GM19351 (cell line): ENCODE measurements around the gene UBE2D2.
A peak's percentile ranks its signal among the peaks of the same experiment; 100 is the strongest.
"Not testable (repeated sequence)": the region's sequence is repeated elsewhere in the genome, so short reads cannot be mapped to it uniquely, and the experiment has no call there.

Experiments
- ATAC-seq: cut with Tn5 transposase; IDR thresholded peaks from one replicate; pipeline ENCODE4 v1.9.1; 2021; ENCODE audit warnings: mild to moderate bottlenecking, moderate library complexity; ENCODE audit not compliant: unreplicated experiment

UBE2D2 gene

DNA sequence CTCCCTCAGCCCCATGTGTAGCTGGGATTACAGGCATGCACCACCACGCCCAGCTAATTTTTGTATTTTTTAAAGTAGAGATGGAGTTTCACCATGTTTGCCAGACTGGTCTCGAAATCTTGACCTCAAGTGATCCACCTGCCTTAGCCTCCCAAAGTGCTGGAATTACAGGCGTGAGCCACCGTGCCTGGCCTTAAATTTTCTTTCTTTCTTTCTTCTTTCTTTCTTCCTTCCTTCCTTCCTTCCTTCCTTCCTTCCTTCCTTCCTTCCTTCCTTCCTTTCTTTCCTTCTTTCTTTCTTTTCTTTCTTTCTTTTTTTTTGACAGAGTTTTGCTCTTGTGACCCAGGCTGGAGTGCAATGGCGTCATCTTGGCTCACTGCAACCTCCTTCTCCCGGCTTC is 14.5 kb upstream of the UBE2D2 start:
- ATAC-seq = not testable (repeated sequence)

DNA sequence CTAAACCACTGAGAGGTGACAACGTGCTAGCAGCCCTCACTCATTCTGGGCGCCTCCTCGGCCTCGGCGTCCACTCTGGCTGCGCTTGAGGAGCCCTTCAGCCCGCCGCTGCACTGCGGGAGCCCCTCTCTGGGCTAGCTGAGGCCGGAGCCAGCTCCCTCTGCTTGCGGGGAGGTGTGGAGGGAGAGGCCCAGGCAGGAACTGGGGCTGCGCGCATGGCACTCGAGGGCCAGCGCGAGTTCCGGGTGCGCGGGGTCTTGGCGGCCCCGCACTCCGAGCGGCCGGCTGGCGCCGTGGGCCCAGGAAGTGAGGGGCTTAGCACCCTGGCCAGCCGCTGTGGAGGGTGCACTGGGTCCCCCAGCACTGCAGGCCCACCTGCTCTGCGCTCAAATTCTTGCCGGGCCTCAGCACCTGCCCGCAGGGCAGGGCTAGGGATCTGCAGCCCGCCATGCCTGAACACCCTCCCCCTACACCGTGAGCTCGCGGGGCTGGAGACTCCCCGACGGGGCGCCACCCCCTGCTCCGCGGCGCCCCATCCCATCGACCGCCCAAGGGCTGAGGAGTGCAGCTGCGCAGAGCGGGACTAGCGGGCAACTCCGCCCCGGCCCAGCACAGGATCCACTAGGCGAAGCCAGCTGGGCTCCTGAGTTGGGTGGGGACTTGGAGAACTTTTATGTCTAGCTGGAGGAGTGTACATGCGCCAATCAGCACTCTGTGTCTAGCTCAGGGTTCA is 11.8 kb upstream of the UBE2D2 start:
- no peak for ATAC-seq

DNA sequence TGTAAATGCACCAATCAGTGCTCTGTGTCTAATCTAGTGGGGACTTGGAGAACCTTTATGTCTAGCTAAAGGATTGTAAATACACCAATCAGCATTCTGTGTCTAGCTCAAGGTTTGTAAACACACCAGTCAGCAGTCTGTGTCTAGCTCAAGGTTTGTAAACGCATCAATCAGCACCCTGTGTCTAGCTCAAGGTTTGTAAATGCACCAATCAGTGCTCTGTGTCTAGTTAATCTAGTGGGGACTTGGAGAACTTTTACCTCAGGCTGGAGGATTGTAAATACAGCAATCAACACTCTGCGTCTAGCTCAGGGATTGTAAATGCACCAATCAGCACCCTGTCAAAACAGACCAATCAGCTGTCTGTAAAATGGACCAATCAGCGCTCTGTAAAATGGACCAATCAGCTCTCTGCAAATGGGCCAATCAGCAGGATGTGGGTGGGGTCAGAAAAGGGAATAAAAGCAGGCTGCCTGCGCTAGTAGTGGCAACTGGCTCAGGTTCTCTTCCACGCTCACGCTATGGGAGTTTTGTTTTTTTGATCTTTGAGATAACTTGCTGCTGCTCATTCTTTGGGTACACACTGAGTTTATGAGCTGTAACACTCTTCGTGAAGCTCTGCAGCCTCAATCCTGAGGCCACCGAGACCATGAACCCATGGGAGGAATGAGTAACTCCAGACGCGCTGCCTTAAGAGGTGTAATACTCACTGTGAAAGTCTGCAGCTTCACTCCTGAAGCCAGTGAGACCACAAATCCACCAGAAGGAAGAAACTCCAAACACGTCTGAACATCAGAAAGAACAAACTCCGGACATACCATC is 10.9 kb upstream of the UBE2D2 start:
- ATAC-seq = not testable (repeated sequence)

DNA sequence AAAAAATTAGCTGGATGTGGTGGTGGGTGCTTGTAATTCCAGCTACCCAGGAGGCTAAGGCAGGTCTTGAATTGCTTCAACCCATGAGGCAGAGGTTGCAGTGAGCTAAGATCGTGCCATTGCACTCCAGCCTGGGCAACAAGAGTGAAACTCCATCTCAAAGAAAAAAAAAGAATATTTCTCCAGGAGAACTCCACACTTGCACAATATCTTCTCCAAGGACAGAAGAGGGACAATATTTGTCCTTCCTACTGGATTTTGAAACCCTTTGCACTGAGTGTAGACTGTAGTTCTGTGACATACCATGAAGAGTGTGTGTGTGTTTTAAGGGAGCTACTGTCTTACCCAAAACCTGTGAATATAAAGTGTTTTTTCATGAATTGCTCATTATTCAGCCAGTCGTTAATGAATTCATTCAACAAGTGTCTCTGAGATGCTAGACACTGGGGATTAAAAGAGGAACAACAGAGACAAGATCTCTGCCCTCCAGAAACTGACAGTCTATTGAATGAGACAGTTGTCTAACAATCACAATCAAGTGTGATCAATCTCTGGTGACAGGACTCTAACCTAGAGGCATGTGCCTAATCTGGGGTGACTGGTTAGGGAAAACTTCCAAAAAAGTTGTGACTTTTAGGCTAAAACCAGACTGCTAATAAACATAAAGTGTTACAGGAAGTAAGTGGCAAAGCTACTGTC is 9.8 kb upstream of the UBE2D2 start:
- no peak for ATAC-seq

DNA sequence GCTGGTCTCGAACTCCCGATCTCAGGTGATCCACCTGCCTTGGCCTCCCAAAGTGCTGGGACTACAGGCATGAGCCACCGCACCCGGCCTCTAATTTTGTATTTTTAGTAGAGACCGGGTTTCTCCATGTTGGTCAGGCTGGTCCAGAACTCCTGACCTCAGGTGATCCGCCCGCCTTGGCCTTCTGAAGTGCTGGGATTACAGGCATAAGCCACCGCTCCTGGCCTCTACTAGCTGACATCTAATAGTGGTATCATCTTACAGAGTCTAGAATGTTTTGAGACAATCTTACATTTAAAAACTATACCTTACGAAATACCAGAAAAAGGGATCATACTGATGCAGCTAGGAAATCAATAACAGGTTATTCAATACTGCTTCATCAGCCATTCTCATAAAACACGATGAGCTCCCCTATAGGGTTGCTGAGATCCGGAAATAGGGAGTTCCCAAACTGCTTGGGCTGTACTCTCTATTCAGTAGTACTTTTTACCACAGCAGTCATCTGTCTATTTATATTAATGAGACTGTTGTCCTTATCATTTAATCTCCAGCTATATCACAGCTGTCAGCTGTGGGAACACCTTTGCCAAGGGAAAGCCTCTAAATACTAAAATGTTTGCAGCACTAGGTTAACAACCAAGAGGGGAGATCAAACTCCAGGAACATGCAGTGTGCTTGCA is 8.1 kb upstream of the UBE2D2 start:
- ATAC-seq = no peak

DNA sequence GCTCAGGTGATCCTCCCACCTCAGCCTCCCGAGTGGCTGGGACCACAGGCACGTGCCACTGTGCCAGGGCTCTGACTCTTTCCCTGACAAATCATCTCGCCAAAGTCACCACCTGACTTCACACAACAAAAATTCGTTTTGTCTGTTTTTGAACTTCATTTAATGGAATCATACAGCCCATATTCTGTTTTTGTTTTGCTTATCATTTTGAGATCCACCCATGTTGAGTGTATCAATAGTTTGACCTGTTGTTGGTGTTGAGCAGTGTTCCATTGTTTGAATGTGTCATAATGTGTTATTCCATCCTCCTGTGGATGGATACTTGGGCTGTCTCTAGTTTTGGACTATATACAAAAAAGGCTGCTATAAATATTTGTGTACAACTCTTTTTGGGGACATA is 6.9 kb upstream of the UBE2D2 start:
- ATAC-seq = no peak

DNA sequence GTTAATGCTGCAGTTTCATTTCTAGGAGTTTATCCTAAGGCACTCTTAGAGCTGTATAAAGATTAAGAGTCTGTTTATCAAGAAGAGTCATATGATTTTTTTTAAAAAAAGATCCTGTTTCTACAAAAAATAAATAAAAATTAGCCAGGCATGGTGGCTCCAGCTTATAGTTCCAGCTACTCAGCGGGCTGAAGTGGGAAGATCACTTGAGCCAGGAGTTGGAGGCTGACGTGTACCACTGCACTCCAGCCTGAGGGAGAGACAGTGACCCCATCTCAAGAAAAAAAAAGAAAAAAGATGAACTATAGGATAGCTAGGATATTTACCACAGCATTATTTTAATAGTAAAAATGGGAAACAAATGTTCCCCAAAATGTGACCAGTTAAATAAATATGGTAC is 3.3 kb upstream of the UBE2D2 start:
- no peak for ATAC-seq

DNA sequence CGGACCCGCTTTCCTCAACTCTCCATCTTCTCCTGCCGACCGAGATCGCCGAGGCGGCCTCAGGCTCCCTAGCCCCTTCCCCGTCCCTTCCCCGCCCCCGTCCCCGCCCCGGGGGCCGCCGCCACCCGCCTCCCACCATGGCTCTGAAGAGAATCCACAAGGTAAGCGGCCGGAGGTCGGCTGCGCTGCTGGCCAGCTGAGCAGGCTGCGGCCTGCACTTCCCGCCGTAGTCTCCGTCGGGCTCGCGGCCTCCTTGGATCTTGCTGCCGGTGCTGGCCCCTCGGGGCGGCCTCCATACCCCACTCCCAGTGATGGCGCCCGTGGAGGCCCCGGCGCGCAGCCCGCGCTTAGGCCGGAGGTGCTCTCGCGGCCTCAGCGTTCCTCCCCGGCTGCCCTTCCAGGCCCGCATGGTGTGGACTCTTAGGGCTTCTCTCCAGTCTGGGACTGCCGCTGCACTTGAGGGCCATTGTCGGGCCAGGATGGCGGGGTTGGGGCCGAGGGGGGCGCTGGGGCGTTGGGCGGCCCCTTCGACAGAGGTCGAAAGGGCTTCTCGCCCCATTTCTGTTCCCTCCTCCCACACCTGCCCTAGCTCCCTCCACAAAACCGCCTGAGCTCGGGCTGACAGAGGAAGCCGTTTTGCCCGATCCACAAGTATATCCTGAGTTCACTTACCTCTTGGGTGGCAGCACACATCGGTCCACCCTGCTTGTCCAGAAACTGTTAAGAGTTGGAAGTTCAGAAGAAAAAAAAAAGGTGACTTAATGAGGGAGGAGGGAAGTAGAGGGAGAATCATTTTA is 714 bp downstream of the UBE2D2 start:
- ATAC-seq = peak; percentile 11

DNA sequence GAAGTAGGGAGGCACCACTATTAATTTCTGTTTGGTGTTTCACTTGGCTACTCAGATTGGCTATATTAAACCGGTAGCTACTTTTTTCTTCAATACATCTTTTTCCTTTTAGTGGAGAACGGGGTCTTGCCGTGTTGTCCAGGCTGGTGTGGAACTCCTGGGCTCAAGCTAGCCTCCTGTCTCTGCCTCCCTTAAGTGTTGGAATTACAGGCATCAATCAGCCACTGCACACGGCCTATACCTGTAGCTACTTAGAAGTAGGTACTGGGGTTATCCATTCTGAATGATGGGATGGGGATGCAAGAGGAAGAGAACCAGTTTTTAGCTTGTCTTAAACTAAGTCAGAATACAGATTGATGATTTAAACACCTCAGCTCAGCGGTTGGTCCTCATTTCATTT is 1.7 kb downstream of the UBE2D2 start:
- no peak for ATAC-seq

DNA sequence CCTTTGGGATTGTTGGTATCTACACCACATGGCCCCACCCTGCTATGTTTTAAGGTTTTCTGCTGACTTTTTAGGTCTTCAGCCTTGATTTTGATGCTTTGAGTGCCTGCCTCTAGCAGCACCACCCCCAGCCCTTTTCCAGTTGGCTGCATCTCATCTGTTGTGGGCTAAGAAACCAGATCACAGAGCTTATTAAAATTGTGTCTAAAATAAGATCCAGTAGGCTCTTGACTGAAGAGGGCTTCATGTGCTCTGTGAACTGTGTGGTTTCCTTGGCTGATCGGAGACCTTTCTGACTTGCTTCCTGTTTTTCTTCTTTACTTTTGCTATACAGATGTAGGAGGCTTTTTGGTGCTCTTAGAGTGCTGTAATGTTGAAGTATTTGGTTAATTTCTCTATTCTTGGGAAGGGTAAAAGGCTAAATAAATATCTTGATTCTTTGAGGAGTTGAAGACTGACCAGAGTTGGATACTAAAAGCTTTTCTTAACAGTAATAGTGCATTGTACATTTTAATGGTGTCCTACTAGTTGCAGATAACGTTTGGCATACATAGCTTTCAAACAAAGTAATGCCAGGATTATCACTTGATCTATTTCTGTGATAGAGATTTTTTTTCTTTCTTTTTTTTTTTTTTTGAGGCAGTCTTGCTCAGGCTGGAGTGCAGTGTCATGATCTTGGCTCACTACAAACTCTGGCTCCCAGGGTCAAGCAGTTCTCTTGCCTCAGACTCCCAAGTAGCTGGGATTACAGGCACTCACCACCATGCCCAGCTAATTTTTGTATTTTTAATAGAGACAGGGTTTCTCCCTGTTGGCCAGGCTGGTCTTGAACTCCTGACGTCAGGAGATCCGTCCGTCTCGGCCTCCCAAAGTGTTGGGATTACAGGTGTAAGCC is 4.5 kb downstream of the UBE2D2 start:
- peak; percentile 46 for ATAC-seq

DNA sequence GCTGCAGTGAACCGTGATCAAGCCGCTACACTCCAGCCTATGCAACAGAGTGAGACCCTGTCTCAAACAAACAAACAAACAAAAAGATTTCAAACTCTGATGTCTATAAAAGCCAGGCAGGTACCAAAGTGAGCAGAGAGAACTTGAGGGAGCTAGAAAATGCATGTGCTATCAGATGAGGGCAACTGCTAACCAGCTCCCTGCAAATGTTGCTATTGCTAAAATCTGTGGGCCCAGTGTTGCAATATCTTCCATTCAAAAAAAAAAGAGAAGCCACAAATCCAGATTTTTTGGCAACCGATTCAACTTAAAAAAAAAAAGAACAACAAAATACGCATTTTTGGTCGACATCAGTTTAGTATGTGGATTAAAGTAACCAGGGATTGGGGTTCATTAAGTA is 5.5 kb downstream of the UBE2D2 start:
- no peak for ATAC-seq

DNA sequence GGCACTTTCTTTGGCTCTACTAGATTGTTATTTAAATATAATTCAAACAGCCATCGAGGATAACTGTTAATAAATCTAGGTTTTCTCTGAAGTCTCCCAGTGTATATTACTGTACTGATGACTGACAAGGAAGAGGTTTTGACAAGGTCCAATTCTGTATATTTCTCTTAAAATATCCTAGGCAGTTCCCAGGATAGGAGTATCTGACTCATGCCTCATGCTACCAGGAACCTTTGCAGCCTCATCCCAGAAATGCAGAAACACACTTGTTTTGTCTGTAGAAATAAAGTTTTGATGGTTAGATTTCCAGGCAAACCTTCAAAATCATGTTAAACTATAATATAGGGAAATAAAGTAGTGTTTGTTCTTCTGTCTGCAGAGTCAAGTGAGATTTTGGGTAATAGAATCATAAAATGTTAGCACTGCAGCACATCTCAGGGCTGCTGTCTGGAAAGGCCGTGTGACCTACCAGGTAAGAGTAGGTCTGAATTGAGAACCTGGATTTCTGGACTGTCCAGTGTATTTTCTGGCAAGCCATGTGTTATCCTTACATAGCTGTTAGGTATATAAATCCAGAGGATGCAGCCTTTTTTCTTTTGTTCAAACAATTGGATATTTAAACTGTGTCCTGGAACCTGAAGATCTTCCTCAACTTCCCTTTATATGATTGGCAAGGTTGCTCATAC is 8.3 kb downstream of the UBE2D2 start:
- ATAC-seq = no peak

DNA sequence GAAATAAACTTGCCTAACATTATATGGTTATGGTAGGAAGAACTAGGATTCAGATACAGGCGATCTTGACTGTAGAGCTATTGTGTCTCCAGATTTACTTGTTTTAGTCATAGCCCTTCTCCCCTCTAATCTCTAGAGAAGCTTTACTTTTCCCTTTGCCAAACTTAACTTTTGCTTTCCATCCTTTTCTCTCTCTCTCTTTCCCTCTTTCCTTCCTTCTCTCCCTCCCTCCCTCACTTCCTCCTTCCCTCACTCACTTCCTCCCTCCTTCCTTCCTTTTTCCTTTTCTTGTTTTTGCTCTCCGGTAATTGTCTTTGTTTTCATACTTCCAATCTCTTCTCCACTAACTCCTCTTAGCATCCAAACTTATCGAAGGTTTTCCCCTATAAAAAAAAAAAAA is 10.4 kb downstream of the UBE2D2 start:
- no peak for ATAC-seq

DNA sequence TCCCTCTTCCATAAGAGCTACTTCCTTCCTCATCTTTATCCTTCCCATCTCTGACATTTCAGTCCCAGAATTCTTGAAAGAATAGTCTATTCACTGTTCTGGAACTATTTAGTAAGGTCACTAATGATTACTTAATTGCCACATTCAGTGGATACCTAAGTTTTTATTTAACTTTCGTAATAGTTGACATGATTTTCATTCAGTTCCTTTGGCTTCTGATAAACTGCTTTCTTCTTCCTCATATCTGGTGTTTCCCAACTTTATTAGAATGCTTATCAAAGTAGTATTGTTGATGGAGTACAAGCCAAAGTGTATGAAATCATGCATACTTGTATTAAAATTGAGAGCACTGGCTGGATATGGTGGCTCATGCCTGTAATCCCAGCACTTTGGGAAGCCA is 10.8 kb downstream of the UBE2D2 start:
- ATAC-seq = no peak

DNA sequence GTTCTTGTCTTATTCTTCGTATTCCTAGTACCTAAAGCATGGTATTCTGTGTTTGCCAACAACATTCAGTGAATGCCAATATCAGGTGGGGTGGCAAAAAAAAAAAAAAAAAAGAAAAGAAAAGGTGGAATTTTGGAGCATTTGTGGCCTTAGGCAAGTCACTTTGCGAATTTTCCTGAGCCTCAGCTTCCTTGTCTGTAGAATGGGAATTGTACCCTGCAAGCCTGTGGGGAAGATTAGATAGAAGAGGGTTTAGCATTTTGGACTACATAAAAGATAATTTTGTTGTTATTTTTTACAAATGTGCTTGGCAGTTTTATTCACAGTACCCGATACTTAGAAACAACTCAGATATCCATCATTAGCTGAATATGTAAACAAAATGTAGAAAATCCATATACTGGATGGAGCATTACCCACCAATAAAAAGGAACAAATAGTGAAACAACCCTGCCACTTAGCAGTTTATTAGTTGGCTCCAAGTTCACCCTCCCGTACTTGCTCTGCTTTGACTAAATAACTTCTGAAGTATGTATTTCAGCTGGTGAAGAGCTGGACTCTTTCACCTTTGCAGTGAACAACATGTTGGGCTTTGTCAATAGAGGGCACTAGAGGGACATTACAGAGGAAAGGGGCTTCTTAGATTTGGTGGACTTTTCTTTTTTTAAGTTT is 13.6 kb downstream of the UBE2D2 start:
- no peak for ATAC-seq

DNA sequence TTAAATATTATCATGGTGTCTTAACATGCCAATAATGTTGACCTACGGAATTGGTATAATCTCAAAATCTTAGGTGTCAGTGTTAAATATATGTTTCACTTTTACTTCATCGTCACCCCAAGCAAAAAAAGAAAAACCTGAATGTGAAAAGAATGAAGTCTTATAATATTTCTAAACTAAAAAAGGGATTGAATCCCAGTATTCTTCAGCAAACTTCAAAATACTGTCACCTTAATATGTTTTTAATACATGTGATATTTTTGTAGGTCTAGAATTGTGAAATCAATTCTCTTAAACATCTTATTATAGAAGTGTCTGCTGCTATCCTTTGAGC is 14.1 kb downstream of the UBE2D2 start:
- ATAC-seq = no peak

DNA sequence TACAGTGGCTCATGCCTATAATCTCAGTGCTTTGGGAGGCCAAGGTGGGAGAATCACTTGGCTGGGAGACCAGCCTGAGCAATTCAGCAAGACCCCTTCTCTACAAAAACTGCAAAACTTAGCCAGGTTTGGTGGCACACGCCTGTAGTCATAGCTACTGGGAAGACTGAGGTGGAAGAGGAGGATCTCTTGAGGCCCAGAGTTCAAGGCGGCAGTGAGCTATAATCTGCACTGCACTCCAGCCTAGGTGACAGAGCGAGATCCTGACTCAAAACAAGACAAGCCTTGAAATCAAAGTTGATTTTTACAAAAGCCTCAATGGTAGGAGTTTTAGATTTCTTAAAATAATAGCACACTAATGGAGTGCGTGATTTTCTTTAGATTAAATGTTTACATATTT is 14.6 kb downstream of the UBE2D2 start:
- no peak for ATAC-seq

DNA sequence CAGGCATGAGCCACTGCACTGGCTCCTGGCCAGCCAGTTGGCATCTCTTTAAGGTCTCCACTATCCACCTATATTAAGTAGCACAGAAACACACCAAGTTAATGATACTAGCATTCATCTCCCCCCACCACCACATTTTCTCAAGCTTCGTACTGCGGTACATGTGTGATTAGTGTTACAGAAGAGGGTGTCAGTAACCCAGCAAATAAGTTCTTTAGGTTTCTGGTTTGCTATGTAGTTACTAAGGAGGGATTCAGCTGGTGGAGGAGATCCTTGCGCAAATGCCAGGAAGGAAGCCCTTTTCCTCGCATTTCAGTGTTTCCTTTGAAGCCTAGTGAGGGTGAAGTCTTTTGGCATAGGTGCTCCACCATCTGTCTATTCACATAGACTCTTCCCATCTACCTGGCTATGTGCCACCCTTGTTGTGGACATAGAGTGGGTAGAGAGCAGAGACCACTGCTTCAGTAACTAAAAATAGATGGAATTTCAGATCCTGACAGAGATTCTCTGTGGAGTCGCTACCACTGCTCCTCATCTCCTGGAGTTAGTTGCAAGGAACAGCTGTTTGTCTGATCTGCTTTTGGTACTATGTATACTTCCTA is 16.7 kb downstream of the UBE2D2 start:
- ATAC-seq = no peak
